Measurements from ENCODE around the gene FAM120B.

GRCh38 chr6:170451762-170452651, 145.4 kb downstream of the FAM120B start:
- TF ChIP-seq EZH2 (IDR thresholded peaks at IDR 0.05; ENCODE audit: low read depth, unreplicated experiment), result no peak
- TF ChIP-seq CTCF (conservative IDR thresholded peaks at IDR 0.05; ENCODE audit: low read depth in 2 of 2), result no peak
- TF ChIP-seq ZNF462 (CRISPR knock-in tag; IDR thresholded peaks at IDR 0.05), result no peak
- no peak for TF ChIP-seq REST (IDR thresholded peaks at IDR 0.05; ENCODE audit: unreplicated experiment)
- no peak for TF ChIP-seq POLR2AphosphoS5 (IDR thresholded peaks at IDR 0.05; ENCODE audit: low read depth)

Measured in GM23338 (cell line).